Cardiac fibroblast (primary cell): Measurements from ENCODE around the gene FAM222B.
"Not testable (repeated sequence)": the region's sequence is repeated elsewhere in the genome, so short reads cannot be mapped to it uniquely, and the experiment has no call there.

ENCODE experiments used
- DNase-seq, 2 donors: peaks; one replicate each; pipeline versions ENCODE4 v3.0.0 to v3.0.0-alpha.2; 2010; ENCODE audit warnings: low read depth in 2 of 2
- H3K4me3 ChIP-seq, 2 donors: replicated peaks in 1 of 2; 1 replicate in 1 of 2; 2 replicates in 1 of 2; pipeline ENCODE4 v1.5.1; 2011; ENCODE audit warnings: low read depth in 2 of 2, low read length in 2 of 2, mild to moderate bottlenecking in 2 of 2, moderate library complexity in 1 of 2
- TF ChIP-seq, protein P1 (sequence below): IDR thresholded peaks from one replicate; pipeline ENCODE4 v1.5.1; 2011; ENCODE audit warnings: low read depth, mild to moderate bottlenecking, low read length, inconsistent platforms

Gene FAM222B

DNA sequence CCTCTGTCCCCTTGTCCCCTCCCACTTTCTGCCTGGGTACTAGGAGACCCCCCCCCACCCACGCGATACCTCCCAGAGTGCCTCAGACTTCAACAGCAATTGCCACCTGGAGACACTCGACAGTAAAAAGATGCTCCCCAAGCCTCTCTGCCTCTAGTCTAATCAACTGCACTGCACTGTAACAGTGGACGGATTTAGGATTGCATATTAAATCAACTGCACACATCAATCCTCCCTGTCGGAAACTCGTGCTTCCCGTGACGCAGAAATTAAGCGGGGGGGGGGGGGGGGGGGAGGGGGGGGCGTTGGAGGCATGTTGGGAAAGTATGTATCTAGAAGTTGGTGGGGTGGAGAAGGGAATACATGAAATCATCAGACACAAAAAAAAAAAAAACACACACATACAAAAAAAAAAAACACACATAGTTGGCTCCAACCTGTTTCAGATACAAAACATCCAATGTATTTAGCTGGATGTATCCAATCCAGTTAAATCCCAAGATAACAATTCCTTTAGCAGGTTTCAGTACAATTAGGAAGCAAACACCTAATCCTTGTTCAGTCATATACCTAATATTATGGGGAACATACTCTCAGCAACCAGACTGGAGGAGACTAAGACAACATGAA, 29.7 kb downstream of the FAM222B start:
- TF ChIP-seq, protein P1, sequence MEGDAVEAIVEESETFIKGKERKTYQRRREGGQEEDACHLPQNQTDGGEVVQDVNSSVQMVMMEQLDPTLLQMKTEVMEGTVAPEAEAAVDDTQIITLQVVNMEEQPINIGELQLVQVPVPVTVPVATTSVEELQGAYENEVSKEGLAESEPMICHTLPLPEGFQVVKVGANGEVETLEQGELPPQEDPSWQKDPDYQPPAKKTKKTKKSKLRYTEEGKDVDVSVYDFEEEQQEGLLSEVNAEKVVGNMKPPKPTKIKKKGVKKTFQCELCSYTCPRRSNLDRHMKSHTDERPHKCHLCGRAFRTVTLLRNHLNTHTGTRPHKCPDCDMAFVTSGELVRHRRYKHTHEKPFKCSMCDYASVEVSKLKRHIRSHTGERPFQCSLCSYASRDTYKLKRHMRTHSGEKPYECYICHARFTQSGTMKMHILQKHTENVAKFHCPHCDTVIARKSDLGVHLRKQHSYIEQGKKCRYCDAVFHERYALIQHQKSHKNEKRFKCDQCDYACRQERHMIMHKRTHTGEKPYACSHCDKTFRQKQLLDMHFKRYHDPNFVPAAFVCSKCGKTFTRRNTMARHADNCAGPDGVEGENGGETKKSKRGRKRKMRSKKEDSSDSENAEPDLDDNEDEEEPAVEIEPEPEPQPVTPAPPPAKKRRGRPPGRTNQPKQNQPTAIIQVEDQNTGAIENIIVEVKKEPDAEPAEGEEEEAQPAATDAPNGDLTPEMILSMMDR = no peak
- peak; percentile 66 to 80 for DNase-seq
- peak overlapping the region; percentile 73 to 97 for H3K4me3 ChIP-seq

DNA sequence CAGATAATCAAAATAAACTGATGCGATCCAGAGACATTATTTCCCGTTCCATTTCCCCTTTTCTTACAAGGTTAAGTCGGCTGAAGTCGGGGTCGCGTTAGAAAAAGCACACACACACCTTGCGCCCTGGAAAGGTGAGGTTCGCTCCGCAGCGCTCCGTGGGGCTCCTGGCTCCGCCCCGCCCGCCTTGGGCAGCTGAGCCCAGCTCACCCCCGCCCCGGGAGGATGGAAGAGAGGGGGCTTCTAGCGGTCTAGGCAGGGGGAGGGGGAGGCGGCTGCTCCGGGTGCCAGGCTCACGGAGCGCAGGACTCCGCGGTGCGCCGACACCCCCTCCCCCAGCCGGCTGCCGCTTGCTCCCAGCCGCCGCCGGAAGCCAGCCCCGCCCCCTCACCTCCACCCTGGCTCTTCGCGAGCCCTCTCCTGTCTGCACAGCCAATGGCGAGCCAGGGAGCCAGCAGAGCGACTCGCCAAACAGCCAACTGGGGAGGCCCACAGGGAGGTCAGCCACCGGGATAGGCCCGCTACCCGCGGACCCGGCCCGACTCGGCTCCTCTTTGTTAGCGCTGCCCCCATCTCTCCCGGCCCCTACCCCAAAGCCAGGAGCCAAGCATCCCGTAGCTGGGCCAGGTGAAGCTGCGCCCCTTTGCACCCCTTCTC, 30.4 kb downstream of the FAM222B start:
- peak overlapping the region; percentile 73 to 97 for H3K4me3 ChIP-seq
- DNase-seq = peak; percentile 96 to 98
- TF ChIP-seq, protein P1 = no peak

DNA sequence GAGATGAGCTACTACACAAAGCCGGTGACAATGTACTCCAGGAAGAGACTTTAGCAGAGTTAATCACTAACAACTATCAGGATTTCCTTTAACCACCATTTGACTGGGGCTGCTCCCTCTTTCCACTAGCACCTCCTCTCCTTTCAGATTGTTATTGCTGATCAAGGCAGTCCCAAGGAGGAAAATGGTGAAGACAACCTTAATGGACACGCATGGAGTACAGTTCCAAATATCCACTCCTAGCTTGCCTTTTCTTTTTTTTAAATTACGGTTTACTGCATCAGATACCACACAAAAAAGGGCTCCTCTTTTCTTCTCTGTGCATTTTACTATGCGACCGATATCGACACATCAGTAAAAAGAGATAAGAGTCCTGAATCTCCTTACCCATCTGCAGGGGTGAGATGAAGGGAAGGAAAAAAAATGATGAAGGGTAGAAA, 30.9 kb downstream of the FAM222B start:
- peak; percentile 30 to 34 for DNase-seq
- H3K4me3 ChIP-seq = peak overlapping the region; percentile 73 to 97
- TF ChIP-seq, protein P1 = no peak

DNA sequence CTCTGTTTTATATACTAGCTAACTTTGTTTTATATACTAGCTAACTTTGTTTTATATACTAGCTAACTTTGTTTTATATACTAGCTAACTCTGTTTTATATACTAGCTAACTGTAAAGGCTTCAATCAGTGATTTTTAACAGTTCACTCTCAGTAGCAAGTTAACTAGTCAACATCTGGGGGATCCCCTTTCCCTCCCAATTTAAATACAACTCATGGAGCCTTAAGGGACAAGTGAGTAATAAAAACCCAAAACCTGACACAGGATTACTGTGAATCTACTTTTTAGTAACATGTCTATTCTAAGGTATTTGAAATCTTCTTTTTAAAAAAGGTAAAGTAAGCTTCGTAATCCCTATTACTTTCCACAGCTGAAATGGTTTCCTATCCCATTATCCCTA, 32.2 kb downstream of the FAM222B start:
- TF ChIP-seq, protein P1 = no peak
- peak in 1 of 2 donors; percentile 27 for DNase-seq
- no peak overlapping the region for H3K4me3 ChIP-seq

DNA sequence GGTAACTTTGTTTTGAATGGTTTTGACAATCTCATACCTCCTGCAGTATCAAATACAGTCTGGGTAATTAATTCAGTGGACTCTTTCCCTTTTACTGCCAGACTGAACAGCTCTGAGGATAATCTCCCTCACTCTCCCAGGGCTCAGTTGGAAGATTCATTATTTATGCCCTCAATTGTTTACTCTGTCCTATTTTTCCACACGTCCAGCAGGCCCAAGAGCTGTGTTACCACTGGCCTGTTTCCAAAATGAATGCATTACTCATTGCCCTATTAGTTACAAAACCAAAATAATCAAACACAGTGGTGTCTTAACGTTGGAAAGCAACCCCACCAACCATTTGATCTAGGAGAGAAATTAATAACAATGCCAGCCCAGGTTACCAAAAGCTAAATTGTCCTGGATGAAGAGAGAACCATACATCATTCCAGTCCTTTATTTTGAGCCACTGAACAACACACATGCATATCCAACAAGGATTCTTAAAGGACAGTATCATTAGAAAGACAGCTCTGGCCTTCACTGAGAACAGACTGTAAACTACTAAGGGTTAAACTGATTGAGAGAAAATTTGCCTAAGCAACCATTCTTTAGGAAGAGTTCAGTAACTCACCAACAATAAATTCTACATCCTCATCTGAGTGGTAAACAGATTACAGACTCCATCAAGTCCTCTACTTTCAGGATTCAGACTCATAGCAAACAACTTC, 34.5 kb downstream of the FAM222B start:
- TF ChIP-seq, protein P1 = no peak
- peak overlapping the region in 1 of 2 donors; percentile 26 for H3K4me3 ChIP-seq
- DNase-seq = peak; percentile 90 to 91

DNA sequence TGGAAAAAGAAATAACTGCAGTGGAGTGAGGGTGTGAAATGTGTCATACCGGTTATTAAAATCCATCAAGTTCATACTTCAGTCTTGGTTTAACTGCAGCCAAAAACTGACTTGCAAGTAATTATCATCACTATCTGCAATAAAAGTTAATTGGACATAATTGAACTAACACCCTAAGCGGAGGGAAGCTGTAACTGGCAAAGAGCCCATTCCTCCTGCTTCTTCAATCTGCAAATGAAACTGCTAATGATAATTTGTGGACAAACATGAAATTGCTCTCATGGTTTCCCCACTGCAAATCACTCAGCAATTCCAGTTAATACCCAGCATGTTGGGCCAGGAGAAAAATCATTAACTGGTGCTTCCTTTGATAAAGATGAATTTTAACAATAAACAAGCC, 46.5 kb downstream of the FAM222B start:
- TF ChIP-seq, protein P1 = no peak
- no peak overlapping the region for H3K4me3 ChIP-seq
- no peak for DNase-seq

DNA sequence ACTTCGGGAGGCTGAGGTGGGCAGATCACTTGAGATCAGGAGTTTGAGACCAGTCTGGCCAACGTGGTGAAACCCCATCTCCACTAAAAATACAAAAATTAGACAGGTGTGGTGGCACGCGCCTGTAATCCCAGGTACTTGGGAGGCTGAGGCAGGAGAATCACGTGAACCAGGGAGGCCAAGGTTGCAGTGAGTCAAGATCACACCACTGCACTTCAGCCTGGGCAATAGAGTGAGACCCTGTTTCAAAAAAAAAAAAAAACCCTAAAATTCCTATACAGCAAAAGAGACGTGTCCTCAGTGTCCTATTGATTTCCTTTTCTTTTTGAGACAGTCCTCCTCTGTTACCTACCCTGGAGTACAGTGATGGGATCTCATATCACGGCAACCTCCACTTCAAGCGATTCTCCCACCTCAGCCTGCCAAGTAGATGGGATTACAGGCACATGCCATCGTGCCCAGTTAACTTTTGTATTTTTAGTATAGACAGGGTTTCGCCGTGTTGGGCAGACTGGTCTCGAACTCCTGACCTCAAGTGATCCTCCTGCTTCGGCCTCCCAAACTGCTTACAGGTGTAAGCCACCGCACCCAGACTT, 47.6 kb downstream of the FAM222B start:
- DNase-seq, H3K4me3 ChIP-seq: not testable (repeated sequence)
